GM19452 (cell line): ENCODE data around the gene PPP5C.
"Not testable (repeated sequence)": the region's sequence is repeated elsewhere in the genome, so short reads cannot be mapped to it uniquely, and the experiment has no call there.

Source experiments
- ATAC-seq: cut with Tn5 transposase; IDR thresholded peaks from one replicate; pipeline ENCODE4 v1.9.1; 2021; ENCODE audit not compliant: unreplicated experiment

PPP5C gene

DNA sequence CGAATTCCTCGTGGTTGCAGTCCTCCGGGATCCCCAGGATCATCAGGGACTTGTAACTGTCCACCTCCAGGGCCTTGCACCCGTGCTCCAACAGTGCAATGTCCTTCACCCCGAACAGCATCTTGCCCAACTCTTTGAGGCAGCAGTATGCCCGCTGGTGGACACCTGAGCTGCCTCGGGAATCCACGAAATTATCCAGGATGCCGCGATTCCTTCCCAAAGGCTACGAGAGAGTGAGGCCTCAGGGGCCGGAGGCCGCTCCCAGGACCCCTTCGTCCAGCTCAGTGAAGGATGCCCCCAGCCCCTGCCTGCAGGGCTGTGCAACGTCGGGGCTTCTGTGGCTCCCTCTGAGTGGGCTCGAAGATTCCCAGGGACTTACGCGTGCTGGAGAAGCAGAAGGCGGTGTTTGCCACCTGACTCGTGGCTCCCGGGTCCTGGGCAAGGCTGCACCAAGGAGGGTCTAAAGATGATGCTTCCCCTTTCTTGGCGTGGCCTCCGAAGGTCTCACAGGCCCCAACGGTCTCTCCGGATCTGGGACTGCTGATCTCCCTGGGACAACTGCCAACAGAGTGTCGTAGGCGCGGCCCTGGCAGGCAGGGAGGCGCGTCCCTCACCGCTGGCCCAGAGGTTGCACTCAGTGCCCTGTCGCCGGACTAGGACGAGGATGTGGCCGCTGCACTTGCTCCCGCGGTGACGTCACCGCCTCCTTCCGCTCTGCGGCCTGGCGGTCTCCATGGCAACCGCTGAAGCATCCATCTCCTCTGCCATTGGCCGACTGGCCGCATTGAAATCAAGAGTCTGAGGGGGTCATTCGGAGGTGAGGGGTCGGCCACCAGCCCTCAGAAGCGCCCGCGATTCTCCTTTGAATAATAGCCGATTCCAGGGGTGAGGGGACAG is 81.6 kb downstream of the PPP5C start, which contains the start of gene PNMA8C:
Gene PNMA8C (minus strand): TSS at position 698 of the 897 bp plus-strand sequence. CDS start 577 bp downstream, at position 121.
- ATAC-seq: no peak

DNA sequence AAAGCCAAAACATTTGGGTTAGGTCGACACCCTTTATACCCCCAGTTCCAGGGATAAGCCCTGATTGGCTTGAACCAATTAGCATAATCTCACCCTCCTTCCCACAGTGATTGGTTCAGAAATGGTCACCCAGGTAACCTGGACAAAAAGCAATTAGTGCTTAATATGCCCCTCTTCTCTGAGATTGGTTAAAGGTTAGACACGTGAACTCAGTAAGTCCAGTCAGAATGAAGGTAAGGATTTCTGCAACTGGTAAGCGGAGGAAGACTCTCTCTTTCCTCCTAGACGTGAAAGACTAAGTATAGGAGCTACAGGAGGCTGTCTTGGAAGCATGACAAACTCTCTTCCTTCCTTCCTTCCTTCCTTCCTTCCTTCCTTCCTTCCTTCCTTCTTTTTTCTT is 83.1 kb downstream of the PPP5C start:
- no peak for ATAC-seq

DNA sequence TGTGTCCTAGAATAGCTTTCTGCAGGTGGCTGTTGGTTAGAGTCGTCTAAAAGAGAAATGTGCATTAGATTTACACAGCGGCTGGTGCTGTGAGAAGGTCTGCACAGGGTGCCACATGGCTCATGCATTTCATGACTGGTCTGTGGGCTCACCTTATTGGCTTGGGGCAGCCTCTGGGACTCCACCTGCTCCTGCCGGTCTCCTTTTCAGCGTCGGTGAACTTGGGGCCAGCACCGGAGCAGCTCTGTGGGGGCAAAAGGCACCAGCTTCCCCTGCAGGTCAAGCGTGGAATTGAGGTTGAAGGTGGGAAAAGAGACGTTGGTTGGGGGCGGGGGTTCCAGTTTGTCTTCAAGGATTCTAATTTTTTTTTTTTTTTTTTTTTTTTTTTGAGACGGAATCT is 84.9 kb downstream of the PPP5C start:
- no peak for ATAC-seq

DNA sequence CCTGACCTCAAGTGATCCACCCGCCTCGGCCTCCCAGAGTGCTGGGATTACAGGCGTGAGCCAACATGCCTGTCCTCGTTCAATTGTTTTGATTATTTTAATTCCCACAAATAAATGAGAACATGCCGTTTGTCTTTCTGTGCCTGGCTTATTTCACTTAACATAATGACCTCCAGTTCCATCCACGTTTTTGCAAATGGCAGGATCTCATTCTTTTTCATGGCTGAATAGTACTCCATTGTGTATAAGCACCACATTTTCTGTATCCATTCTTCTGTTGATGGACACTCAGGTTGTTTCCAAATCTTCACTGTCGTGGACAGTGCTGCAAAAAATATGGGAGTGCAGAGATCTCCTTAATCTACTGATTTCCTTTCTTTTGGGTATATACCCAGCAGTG is 86.6 kb downstream of the PPP5C start:
- not testable (repeated sequence) for ATAC-seq

DNA sequence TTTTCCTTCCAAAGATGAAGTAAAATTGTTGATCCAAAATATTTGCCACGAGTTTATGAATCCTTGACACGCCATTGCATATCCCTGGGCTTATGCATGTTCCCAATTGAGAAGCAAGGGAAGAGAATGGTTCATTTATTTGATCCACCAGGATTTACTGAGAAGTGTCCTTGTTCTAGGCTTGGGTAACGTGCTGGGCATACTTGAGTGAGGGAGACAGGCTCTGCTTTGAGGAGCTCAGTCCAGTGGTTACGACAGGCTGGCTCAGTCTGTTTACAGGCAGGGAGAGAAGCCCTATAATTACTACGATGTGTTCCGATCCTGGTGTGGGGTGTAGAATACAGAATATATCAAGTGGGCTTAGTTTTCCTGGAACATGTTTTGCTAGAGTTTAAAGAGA is 88.1 kb downstream of the PPP5C start:
- no peak for ATAC-seq

DNA sequence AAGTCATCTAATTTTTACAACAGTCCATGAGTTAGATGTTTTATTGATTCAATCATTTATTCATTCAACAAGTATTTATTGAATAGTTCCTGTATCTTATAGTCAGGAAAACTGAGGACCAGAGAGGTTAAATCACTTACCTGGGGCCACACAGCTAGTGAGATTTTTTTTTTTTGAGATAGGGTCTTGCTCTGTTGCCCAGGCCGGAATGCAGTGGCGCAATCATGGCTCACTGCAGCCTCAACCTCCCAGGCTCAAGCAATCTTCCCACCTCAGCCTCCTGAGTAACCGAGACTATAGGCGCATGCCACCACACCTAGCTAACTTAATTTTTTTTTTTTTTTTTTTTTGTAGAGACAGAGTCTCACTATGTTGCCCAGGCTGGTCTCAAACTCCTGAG is 88.8 kb downstream of the PPP5C start:
- not testable (repeated sequence) for ATAC-seq
